Erythroblast (primary cell): ENCODE data around the gene PODN.

Experiments used
- GATA1 ChIP-seq: IDR thresholded peaks from 2 replicates; pipeline ENCODE4 v1.6.1; 2011; ENCODE audit warnings: low read depth, mild to moderate bottlenecking, control low read depth, low read length, moderate library complexity
- POLR2A ChIP-seq: IDR thresholded peaks from 2 replicates; pipeline ENCODE4 v1.6.1; 2011; ENCODE audit warnings: mild to moderate bottlenecking, low read length

DNA sequence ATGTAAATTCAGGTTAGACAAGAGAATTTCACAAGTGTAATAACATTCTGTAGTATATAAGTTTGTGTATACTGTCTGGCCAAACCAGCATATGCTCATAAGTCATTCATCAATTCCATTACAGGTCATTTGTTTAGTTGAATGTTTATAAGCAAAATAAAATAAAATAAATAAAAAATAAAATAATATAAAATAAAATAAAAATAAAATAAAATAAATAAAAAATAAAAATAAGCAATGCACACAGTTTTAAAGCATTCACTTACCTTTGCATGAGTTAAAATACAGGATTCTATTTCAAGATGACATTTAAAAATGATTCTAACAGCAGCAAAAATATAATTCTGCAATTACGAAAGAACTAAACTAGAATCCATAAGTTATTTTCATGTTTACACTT, 9.9 kb downstream of the PODN start:
- TF ChIP-seq POLR2A: no peak
- no peak for TF ChIP-seq GATA1
